Activated T-cell treated with anti-CD3 and anti-CD28 coated beads, Interleukin-2, amount 50 U/mL, for 24 hours (primary cell): ENCODE measurements around the gene PGAP3.

Experiments used
- DNase-seq: peaks from one replicate; pipeline ENCODE4 v3.0.0-alpha.2; 2020
- H3K27ac Mint-ChIP-seq: 2 replicates; pipeline ENCODE4 v1.8.0; 2020; ENCODE audit warnings: mild to moderate bottlenecking, mixed read lengths
- H3K27me3 Mint-ChIP-seq: 2 replicates; pipeline ENCODE4 v1.8.0; 2020; ENCODE audit warnings: mixed read lengths
- H3K36me3 Mint-ChIP-seq: 2 replicates; pipeline ENCODE4 v1.8.0; 2020; ENCODE audit warnings: low read depth, mixed read lengths
- H3K4me1 Mint-ChIP-seq: 2 replicates; pipeline ENCODE4 v1.8.0; 2020; ENCODE audit warnings: low read depth, mixed read lengths
- H3K4me3 Mint-ChIP-seq: 2 replicates; pipeline ENCODE4 v1.8.0; 2020; ENCODE audit warnings: mild to moderate bottlenecking, moderate library complexity, mixed read lengths
- H3K9me3 Mint-ChIP-seq: 2 replicates; pipeline ENCODE4 v1.8.0; 2020; ENCODE audit warnings: mixed read lengths

PGAP3 gene

GRCh38 chr17:39652587-39653315 is 35.1 kb downstream of the PGAP3 start:
- Mint-ChIP-seq H3K4me3 (no peak overlapping the region), H3K9me3 (no peaks in the 10 kb centered on the region), H3K36me3 (peaks cover 33% of the 10 kb centered on the region), H3K27me3 (no peaks in the 10 kb centered on the region), H3K27ac (peak overlapping the region; percentile 67), H3K4me1 (peaks cover 34% of the 10 kb centered on the region)
- no peak for DNase-seq

GRCh38 chr17:39651923-39652586 is 35.8 kb downstream of the PGAP3 start:
- peaks cover 32% of the 10 kb centered on the region for H3K4me1 Mint-ChIP-seq
- no peaks in the 10 kb centered on the region for H3K9me3 Mint-ChIP-seq
- DNase-seq = no peak
- H3K27me3 Mint-ChIP-seq = no peaks in the 10 kb centered on the region
- H3K27ac Mint-ChIP-seq = peak overlapping the region; percentile 67
- no peak overlapping the region for H3K4me3 Mint-ChIP-seq
- peaks cover 30% of the 10 kb centered on the region for H3K36me3 Mint-ChIP-seq

- Mint-ChIP-seq H3K9me3 (no peaks in the 10 kb centered on the region), H3K27me3 (no peaks in the 10 kb centered on the region), H3K4me1 (peaks cover 32% of the 10 kb centered on the region), H3K4me3 (no peak overlapping the region), H3K36me3 (peaks cover 21% of the 10 kb centered on the region), H3K27ac (peak overlapping the region; percentile 38)
- no peak for DNase-seq
These were observed 37.7 kb downstream of the PGAP3 start for GRCh38 chr17:39650121-39650579.

GRCh38 chr17:39648616-39649366 is 39.1 kb downstream of the PGAP3 start:
- Mint-ChIP-seq H3K27me3 (no peaks in the 10 kb centered on the region), H3K4me1 (peaks cover 36% of the 10 kb centered on the region), H3K27ac (peak overlapping the region; percentile 19), H3K4me3 (no peak overlapping the region), H3K9me3 (no peaks in the 10 kb centered on the region), H3K36me3 (peaks cover 10% of the 10 kb centered on the region)
- no peak for DNase-seq

GRCh38 chr17:39647256-39647655 is 40.6 kb downstream of the PGAP3 start:
- DNase-seq = no peak
- Mint-ChIP-seq H3K36me3 (peaks cover 7% of the 10 kb centered on the region), H3K27ac (peak overlapping the region; percentile 64), H3K27me3 (no peaks in the 10 kb centered on the region), H3K4me3 (no peak overlapping the region), H3K4me1 (peaks cover 43% of the 10 kb centered on the region), H3K9me3 (no peaks in the 10 kb centered on the region)

- no peaks in the 10 kb centered on the region for H3K9me3 Mint-ChIP-seq
- H3K27ac Mint-ChIP-seq = peak overlapping the region; percentile 62
- H3K27me3 Mint-ChIP-seq = no peaks in the 10 kb centered on the region
- DNase-seq = no peak
- H3K4me1 Mint-ChIP-seq = peaks cover 57% of the 10 kb centered on the region
- peaks cover 8% of the 10 kb centered on the region for H3K36me3 Mint-ChIP-seq
- H3K4me3 Mint-ChIP-seq = no peak overlapping the region
These were observed 44.6 kb downstream of the PGAP3 start for GRCh38 chr17:39643271-39643670.

GRCh38 chr17:39642291-39643074 is 45.4 kb downstream of the PGAP3 start:
- Mint-ChIP-seq H3K36me3 (peaks cover 14% of the 10 kb centered on the region), H3K27ac (peak overlapping the region; percentile 22), H3K27me3 (no peaks in the 10 kb centered on the region), H3K4me3 (no peak overlapping the region), H3K9me3 (no peaks in the 10 kb centered on the region), H3K4me1 (peaks cover 64% of the 10 kb centered on the region)
- DNase-seq = no peak

GRCh38 chr17:39641883-39642282 is 46.0 kb downstream of the PGAP3 start:
- Mint-ChIP-seq H3K4me3 (no peak overlapping the region), H3K36me3 (peaks cover 17% of the 10 kb centered on the region), H3K9me3 (no peaks in the 10 kb centered on the region), H3K27ac (peak overlapping the region; percentile 15), H3K27me3 (no peaks in the 10 kb centered on the region), H3K4me1 (peaks cover 64% of the 10 kb centered on the region)
- DNase-seq = no peak

GRCh38 chr17:39641097-39641496 is 46.8 kb downstream of the PGAP3 start:
- no peak overlapping the region for H3K4me3 Mint-ChIP-seq
- peaks cover 15% of the 10 kb centered on the region for H3K36me3 Mint-ChIP-seq
- no peaks in the 10 kb centered on the region for H3K27me3 Mint-ChIP-seq
- DNase-seq = no peak
- H3K4me1 Mint-ChIP-seq = peaks cover 69% of the 10 kb centered on the region
- peak overlapping the region; percentile 10 for H3K27ac Mint-ChIP-seq
- no peaks in the 10 kb centered on the region for H3K9me3 Mint-ChIP-seq

GRCh38 chr17:39640591-39641031 is 47.2 kb downstream of the PGAP3 start:
- Mint-ChIP-seq H3K27ac (peak overlapping the region; percentile 71), H3K36me3 (peaks cover 15% of the 10 kb centered on the region), H3K4me1 (peaks cover 72% of the 10 kb centered on the region), H3K27me3 (no peaks in the 10 kb centered on the region), H3K9me3 (no peaks in the 10 kb centered on the region), H3K4me3 (no peak overlapping the region)
- DNase-seq = no peak

GRCh38 chr17:39639566-39640458 is 48.0 kb downstream of the PGAP3 start:
- H3K4me1 Mint-ChIP-seq = peaks cover 69% of the 10 kb centered on the region
- DNase-seq = no peak
- H3K27me3 Mint-ChIP-seq = no peaks in the 10 kb centered on the region
- peak overlapping the region; percentile 61 for H3K27ac Mint-ChIP-seq
- peaks cover 15% of the 10 kb centered on the region for H3K36me3 Mint-ChIP-seq
- no peaks in the 10 kb centered on the region for H3K9me3 Mint-ChIP-seq
- no peak overlapping the region for H3K4me3 Mint-ChIP-seq

- Mint-ChIP-seq H3K9me3 (no peaks in the 10 kb centered on the region), H3K4me1 (peaks cover 68% of the 10 kb centered on the region), H3K27ac (peak overlapping the region; percentile 50), H3K36me3 (peaks cover 15% of the 10 kb centered on the region), H3K4me3 (no peak overlapping the region), H3K27me3 (no peaks in the 10 kb centered on the region)
- no peak for DNase-seq
These were observed 48.8 kb downstream of the PGAP3 start for GRCh38 chr17:39639043-39639442.

GRCh38 chr17:39638317-39638716 is 49.5 kb downstream of the PGAP3 start:
- H3K27me3 Mint-ChIP-seq = no peaks in the 10 kb centered on the region
- no peaks in the 10 kb centered on the region for H3K9me3 Mint-ChIP-seq
- peaks cover 62% of the 10 kb centered on the region for H3K4me1 Mint-ChIP-seq
- peaks cover 15% of the 10 kb centered on the region for H3K36me3 Mint-ChIP-seq
- DNase-seq = no peak
- peak overlapping the region; percentile 87 for H3K27ac Mint-ChIP-seq
- H3K4me3 Mint-ChIP-seq = peak overlapping the region; percentile 87
